Measurements from ENCODE around the gene SLIT3.

DNA sequence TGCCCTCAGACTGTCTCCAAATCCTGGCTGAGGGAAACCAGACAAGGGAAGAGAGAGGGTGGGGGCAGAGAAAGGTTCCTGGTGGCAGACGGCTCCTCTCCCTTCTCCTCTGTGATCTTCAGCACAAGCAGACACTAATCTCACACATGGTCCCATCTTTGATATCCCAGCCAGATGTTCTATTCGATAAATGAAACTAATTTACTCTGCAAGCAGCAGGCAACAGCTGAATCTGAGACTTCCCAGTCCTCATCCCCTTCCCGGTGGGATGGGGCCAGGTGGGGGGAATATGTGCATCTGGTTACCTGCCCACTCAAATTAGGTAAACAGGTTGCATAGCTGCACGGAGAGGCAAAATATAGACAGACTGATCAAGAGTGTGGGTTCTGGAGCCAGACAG lies 512.8 kb downstream of the SLIT3 start:
- TF ChIP-seq POLR2A (IDR thresholded peaks at IDR 0.05; ENCODE audit: low read length) (no peak), GATA1 (IDR thresholded peaks at IDR 0.05; ENCODE audit: low read depth, low read length) (no peak)

All from erythroblast (primary cell).